Measurements from ENCODE around the gene PRELID1.

Gene PRELID1

GRCh38 chr5:177293819-177294581 is 9.6 kb upstream of the PRELID1 start:
- Histone ChIP-seq H3K14ac (ENCODE audit: low read length) (no peak overlapping the region), H3K18ac (ENCODE audit: low read length) (no peak overlapping the region), H2BK5ac (ENCODE audit: low read length) (no peak overlapping the region), H3K79me1 (ENCODE audit: low read depth, low read length) (no peaks in the 10 kb centered on the region), H4K8ac (ENCODE audit: low read depth, low read length) (no peak overlapping the region), H2AK5ac (ENCODE audit: low read depth, low read length) (no peak overlapping the region), H3K27ac (replicated peaks; ENCODE audit: low read length) (no peak overlapping the region), H3K9me3 (replicated peaks in 1 of 2; ENCODE audit: control insufficient read depth in 2 of 2, insufficient read depth in 1 of 2, low read depth in 1 of 2, low read length in 2 of 2) (no peaks in the 10 kb centered on the region), H3K23ac (ENCODE audit: low read depth, low read length, poor library complexity) (no peak overlapping the region), H3K4me3 (ENCODE audit: low read length in 2 of 2) (no peak overlapping the region), H2AFZ (ENCODE audit: low read length) (no peak overlapping the region), H3K27me3 (ENCODE audit: control insufficient read depth in 3 of 3, insufficient read depth in 3 of 3, low read depth in 1 of 3, low read length in 3 of 3) (peaks cover 0 to 18% (median 0%) of the 10 kb centered on the region in 3 experiments), H3K36me3 (replicated peaks in 1 of 2; ENCODE audit: control insufficient read depth in 2 of 2, insufficient read depth in 2 of 2, low read length in 2 of 2) (peaks cover 0 to 51% of the 10 kb centered on the region in 2 donors), H2BK120ac (ENCODE audit: low read depth, low read length) (no peak overlapping the region), H3K9ac (ENCODE audit: low read depth, low read length, poor library complexity) (no peak overlapping the region), H2BK15ac (ENCODE audit: low read length) (no peak overlapping the region), H3K4me2 (ENCODE audit: insufficient read depth, low read length, poor library complexity, severe bottlenecking) (no peak overlapping the region), H2BK12ac (ENCODE audit: low read length) (no peak overlapping the region), H3K4me1 (ENCODE audit: control insufficient read depth in 2 of 2, insufficient read depth in 1 of 2, low read depth in 1 of 2, low read length in 2 of 2) (no peaks in the 10 kb centered on the region), H3K4ac (ENCODE audit: low read length) (no peak overlapping the region), H4K91ac (ENCODE audit: low read depth, low read length, poor library complexity) (no peak overlapping the region)
- WGBS, 2 donors (ENCODE audit: extremely low coverage in 2 of 2, insufficient read length in 2 of 2, insufficient replicate concordance in 1 of 2) = no CpG with 5 or more reads among the region's 12 CpGs
- DNase-seq (ENCODE audit: low spot score) = no peak

GRCh38 chr5:177294632-177295031 is 9.0 kb upstream of the PRELID1 start:
- H2AFZ ChIP-seq (ENCODE audit: low read length) = peak overlapping the region; percentile 11
- no peaks in the 10 kb centered on the region for H3K9me3 ChIP-seq (replicated peaks in 1 of 2; ENCODE audit: control insufficient read depth in 2 of 2, insufficient read depth in 1 of 2, low read depth in 1 of 2, low read length in 2 of 2)
- H3K27me3 ChIP-seq (ENCODE audit: control insufficient read depth in 3 of 3, insufficient read depth in 3 of 3, low read depth in 1 of 3, low read length in 3 of 3) = peaks cover 0 to 18% (median 0%) of the 10 kb centered on the region in 3 experiments
- no peak overlapping the region for H3K9ac ChIP-seq (ENCODE audit: low read depth, low read length, poor library complexity)
- no peak overlapping the region for H3K23ac ChIP-seq (ENCODE audit: low read depth, low read length, poor library complexity)
- H4K8ac ChIP-seq (ENCODE audit: low read depth, low read length) = no peak overlapping the region
- no peak overlapping the region for H3K4me2 ChIP-seq (ENCODE audit: insufficient read depth, low read length, poor library complexity, severe bottlenecking)
- no peak overlapping the region for H3K14ac ChIP-seq (ENCODE audit: low read length)
- no peak overlapping the region for H2BK15ac ChIP-seq (ENCODE audit: low read length)
- no peaks in the 10 kb centered on the region for H3K4me1 ChIP-seq (ENCODE audit: control insufficient read depth in 2 of 2, insufficient read depth in 1 of 2, low read depth in 1 of 2, low read length in 2 of 2)
- H2AK5ac ChIP-seq (ENCODE audit: low read depth, low read length) = no peak overlapping the region
- H2BK12ac ChIP-seq (ENCODE audit: low read length) = no peak overlapping the region
- H2BK5ac ChIP-seq (ENCODE audit: low read length) = no peak overlapping the region
- no peak overlapping the region for H3K18ac ChIP-seq (ENCODE audit: low read length)
- no peak overlapping the region for H3K27ac ChIP-seq (replicated peaks; ENCODE audit: low read length)
- no peak overlapping the region for H2BK120ac ChIP-seq (ENCODE audit: low read depth, low read length)
- WGBS, 2 donors (ENCODE audit: extremely low coverage in 2 of 2, insufficient read length in 2 of 2, insufficient replicate concordance in 1 of 2) = no CpG with 5 or more reads among the region's 3 CpGs
- no peak for DNase-seq (ENCODE audit: low spot score)
- H3K36me3 ChIP-seq (replicated peaks in 1 of 2; ENCODE audit: control insufficient read depth in 2 of 2, insufficient read depth in 2 of 2, low read length in 2 of 2) = peaks cover 0 to 51% of the 10 kb centered on the region in 2 donors
- H4K91ac ChIP-seq (ENCODE audit: low read depth, low read length, poor library complexity) = no peak overlapping the region
- H3K79me1 ChIP-seq (ENCODE audit: low read depth, low read length) = no peaks in the 10 kb centered on the region
- no peak overlapping the region for H3K4me3 ChIP-seq (ENCODE audit: low read length in 2 of 2)
- no peak overlapping the region for H3K4ac ChIP-seq (ENCODE audit: low read length)

- no peak overlapping the region for H3K18ac ChIP-seq (ENCODE audit: low read length)
- peaks cover 0 to 18% (median 0%) of the 10 kb centered on the region in 3 experiments for H3K27me3 ChIP-seq (ENCODE audit: control insufficient read depth in 3 of 3, insufficient read depth in 3 of 3, low read depth in 1 of 3, low read length in 3 of 3)
- H3K9ac ChIP-seq (ENCODE audit: low read depth, low read length, poor library complexity) = no peak overlapping the region
- no peaks in the 10 kb centered on the region for H3K9me3 ChIP-seq (replicated peaks in 1 of 2; ENCODE audit: control insufficient read depth in 2 of 2, insufficient read depth in 1 of 2, low read depth in 1 of 2, low read length in 2 of 2)
- no peak overlapping the region for H2BK15ac ChIP-seq (ENCODE audit: low read length)
- no peak overlapping the region for H2BK120ac ChIP-seq (ENCODE audit: low read depth, low read length)
- no peak overlapping the region for H3K4me3 ChIP-seq (ENCODE audit: low read length in 2 of 2)
- no peaks in the 10 kb centered on the region for H3K79me1 ChIP-seq (ENCODE audit: low read depth, low read length)
- no CpG with 5 or more reads among the region's 9 CpGs for WGBS, 2 donors (ENCODE audit: extremely low coverage in 2 of 2, insufficient read length in 2 of 2, insufficient replicate concordance in 1 of 2)
- H2BK5ac ChIP-seq (ENCODE audit: low read length) = no peak overlapping the region
- no peak overlapping the region for H2AK5ac ChIP-seq (ENCODE audit: low read depth, low read length)
- peaks cover 8 to 48% of the 10 kb centered on the region in 2 donors for H3K36me3 ChIP-seq (replicated peaks in 1 of 2; ENCODE audit: control insufficient read depth in 2 of 2, insufficient read depth in 2 of 2, low read length in 2 of 2)
- DNase-seq (ENCODE audit: low spot score) = no peak
- no peak overlapping the region for H3K14ac ChIP-seq (ENCODE audit: low read length)
- no peaks in the 10 kb centered on the region for H3K4me1 ChIP-seq (ENCODE audit: control insufficient read depth in 2 of 2, insufficient read depth in 1 of 2, low read depth in 1 of 2, low read length in 2 of 2)
- no peak overlapping the region for H4K91ac ChIP-seq (ENCODE audit: low read depth, low read length, poor library complexity)
- no peak overlapping the region for H3K4me2 ChIP-seq (ENCODE audit: insufficient read depth, low read length, poor library complexity, severe bottlenecking)
- H2AFZ ChIP-seq (ENCODE audit: low read length) = peak overlapping the region; percentile 58
- no peak overlapping the region for H3K4ac ChIP-seq (ENCODE audit: low read length)
- no peak overlapping the region for H3K23ac ChIP-seq (ENCODE audit: low read depth, low read length, poor library complexity)
- no peak overlapping the region for H3K27ac ChIP-seq (replicated peaks; ENCODE audit: low read length)
- H2BK12ac ChIP-seq (ENCODE audit: low read length) = no peak overlapping the region
- H4K8ac ChIP-seq (ENCODE audit: low read depth, low read length) = no peak overlapping the region
Observed at GRCh38 chr5:177295924-177296323, 7.7 kb upstream of the PRELID1 start.

GRCh38 chr5:177296581-177296980 is 7.0 kb upstream of the PRELID1 start:
- no peaks in the 10 kb centered on the region for H3K4me1 ChIP-seq (ENCODE audit: control insufficient read depth in 2 of 2, insufficient read depth in 1 of 2, low read depth in 1 of 2, low read length in 2 of 2)
- H2BK15ac ChIP-seq (ENCODE audit: low read length) = no peak overlapping the region
- no peak overlapping the region for H3K4me2 ChIP-seq (ENCODE audit: insufficient read depth, low read length, poor library complexity, severe bottlenecking)
- H2BK120ac ChIP-seq (ENCODE audit: low read depth, low read length) = no peak overlapping the region
- no peak overlapping the region for H2AK5ac ChIP-seq (ENCODE audit: low read depth, low read length)
- H2AFZ ChIP-seq (ENCODE audit: low read length) = peak overlapping the region; percentile 8
- no peak overlapping the region for H3K14ac ChIP-seq (ENCODE audit: low read length)
- no CpG with 5 or more reads among the region's 4 CpGs for WGBS, 2 donors (ENCODE audit: extremely low coverage in 2 of 2, insufficient read length in 2 of 2, insufficient replicate concordance in 1 of 2)
- H3K27me3 ChIP-seq (ENCODE audit: control insufficient read depth in 3 of 3, insufficient read depth in 3 of 3, low read depth in 1 of 3, low read length in 3 of 3) = peaks cover 0 to 18% (median 0%) of the 10 kb centered on the region in 3 experiments
- H4K8ac ChIP-seq (ENCODE audit: low read depth, low read length) = no peak overlapping the region
- H2BK5ac ChIP-seq (ENCODE audit: low read length) = no peak overlapping the region
- no peaks in the 10 kb centered on the region for H3K79me1 ChIP-seq (ENCODE audit: low read depth, low read length)
- DNase-seq (ENCODE audit: low spot score) = no peak
- H3K18ac ChIP-seq (ENCODE audit: low read length) = no peak overlapping the region
- H3K9ac ChIP-seq (ENCODE audit: low read depth, low read length, poor library complexity) = no peak overlapping the region
- H3K4ac ChIP-seq (ENCODE audit: low read length) = no peak overlapping the region
- no peak overlapping the region for H3K23ac ChIP-seq (ENCODE audit: low read depth, low read length, poor library complexity)
- H3K36me3 ChIP-seq (replicated peaks in 1 of 2; ENCODE audit: control insufficient read depth in 2 of 2, insufficient read depth in 2 of 2, low read length in 2 of 2) = peaks cover 14 to 49% of the 10 kb centered on the region in 2 donors
- H3K27ac ChIP-seq (replicated peaks; ENCODE audit: low read length) = no peak overlapping the region
- H4K91ac ChIP-seq (ENCODE audit: low read depth, low read length, poor library complexity) = no peak overlapping the region
- no peaks in the 10 kb centered on the region for H3K9me3 ChIP-seq (replicated peaks in 1 of 2; ENCODE audit: control insufficient read depth in 2 of 2, insufficient read depth in 1 of 2, low read depth in 1 of 2, low read length in 2 of 2)
- H3K4me3 ChIP-seq (ENCODE audit: low read length in 2 of 2) = no peak overlapping the region
- H2BK12ac ChIP-seq (ENCODE audit: low read length) = no peak overlapping the region

All from neuronal stem cell (in vitro differentiated cells).